DND-41 (cell line): ENCODE data around the gene NANP.

Experiments
- ATAC-seq: fragments of 200-7000 bp; cut with Tn5 transposase; 3 replicates; pipeline ENCODE4 v1.9.1; 2021; ENCODE audit warnings: low read depth; ENCODE audit not compliant: insufficient read depth
- DNase-seq: peaks from one replicate; pipeline ENCODE4 v3.0.0-alpha.2; 2020
- H2AFZ ChIP-seq: 2 replicates; pipeline ENCODE4 v1.6.0; 2012; ENCODE audit warnings: low read depth, low read length
- H3K27ac ChIP-seq: 2 replicates; pipeline ENCODE4 v1.5.1; 2012; ENCODE audit warnings: low read length, inconsistent platforms
- H3K27me3 ChIP-seq: fragments of 200-600 bp; sonication (generic); 2 replicates; pipeline ENCODE4 v1.6.0; 2012; ENCODE audit warnings: low read length, mild to moderate bottlenecking, inconsistent platforms; ENCODE audit not compliant: insufficient read depth, poor library complexity
- H3K36me3 ChIP-seq: 2 replicates; pipeline ENCODE4 v1.5.1; 2012; ENCODE audit warnings: low read length, inconsistent platforms; ENCODE audit not compliant: insufficient read depth
- H3K4me1 ChIP-seq: 2 replicates; pipeline ENCODE4 v1.5.1; 2012; ENCODE audit warnings: mild to moderate bottlenecking, low read length; ENCODE audit not compliant: insufficient read depth
- H3K4me2 ChIP-seq: 2 replicates; pipeline ENCODE4 v1.6.0; 2012; ENCODE audit warnings: mild to moderate bottlenecking, moderate library complexity, low read length, inconsistent platforms; ENCODE audit not compliant: insufficient read depth
- H3K4me3 ChIP-seq, 2 experiments: fragments of 200-600 bp in 1 of 2; shearing (Covaris generic) in 1 of 2; 2 replicates each; pipeline ENCODE4 v1.5.1; 2012 to 2016; ENCODE audit warnings: inconsistent platforms in 2 of 2, low read length in 2 of 2, mild to moderate bottlenecking in 2 of 2, low read depth in 1 of 2, moderate library complexity in 1 of 2
- H3K79me2 ChIP-seq: 2 replicates; pipeline ENCODE4 v1.6.0; 2012; ENCODE audit warnings: low read length, inconsistent platforms; ENCODE audit not compliant: insufficient read depth
- H3K9ac ChIP-seq: 2 replicates; pipeline ENCODE4 v1.6.0; 2012; ENCODE audit warnings: low read depth, mild to moderate bottlenecking, inconsistent platforms, low read length, moderate library complexity
- H3K9me3 ChIP-seq: 2 replicates; pipeline ENCODE4 v1.5.1; 2012; ENCODE audit warnings: low read length, moderate library complexity, mild to moderate bottlenecking, inconsistent platforms; ENCODE audit not compliant: insufficient read depth, severe bottlenecking
- H4K20me1 ChIP-seq: 2 replicates; pipeline ENCODE4 v1.6.0; 2012; ENCODE audit warnings: low read length; ENCODE audit not compliant: insufficient read depth
- CTCF ChIP-seq: IDR thresholded peaks from 2 replicates; pipeline ENCODE4 v1.5.1; 2012; ENCODE audit warnings: borderline replicate concordance, low read length, moderate library complexity, mild to moderate bottlenecking; ENCODE audit not compliant: poor library complexity, severe bottlenecking; ENCODE audit errors: extremely low read depth
- EZH2 ChIP-seq: IDR thresholded peaks from 3 replicates; pipeline ENCODE4 v1.6.1; 2012; ENCODE audit warnings: borderline replicate concordance, low read depth, mild to moderate bottlenecking, moderate library complexity, low read length, inconsistent platforms; ENCODE audit not compliant: severe bottlenecking

Gene NANP

GRCh38 chr20:25566821-25567220, 57.0 kb downstream of the NANP start:
- Histone ChIP-seq H3K27ac (no peak overlapping the region), H3K36me3 (peaks cover 30% of the 10 kb centered on the region), H3K4me2 (no peak overlapping the region), H4K20me1 (peaks cover 6% of the 10 kb centered on the region; the same call in 1 of the 2 replicates), H3K79me2 (peaks cover 86% of the 10 kb centered on the region), H3K9me3 (peaks cover 6% of the 10 kb centered on the region), H3K4me1 (no peaks in the 10 kb centered on the region), H3K9ac (no peak overlapping the region), H3K27me3 (no peaks in the 10 kb centered on the region), H2AFZ (no peak overlapping the region), H3K4me3 (no peak overlapping the region)
- ATAC-seq (no peak), DNase-seq (no peak)
- TF ChIP-seq EZH2 (no peak), CTCF (no peak)

GRCh38 chr20:25565578-25566157, 58.1 kb downstream of the NANP start:
- DNase-seq (no peak), ATAC-seq (peak; percentile 29; the same call in 1 of the 3 replicates)
- peaks cover 6% of the 10 kb centered on the region; the same call in 1 of the 2 replicates for H4K20me1 ChIP-seq
- H2AFZ ChIP-seq, result no peak overlapping the region
- no peaks in the 10 kb centered on the region for H3K27me3 ChIP-seq
- no peak overlapping the region for H3K27ac ChIP-seq
- peaks cover 76% of the 10 kb centered on the region for H3K79me2 ChIP-seq
- TF ChIP-seq EZH2, result no peak
- TF ChIP-seq CTCF, result no peak
- H3K4me1 ChIP-seq, result no peaks in the 10 kb centered on the region
- peaks cover 6% of the 10 kb centered on the region for H3K9me3 ChIP-seq
- H3K4me3 ChIP-seq, result no peak overlapping the region
- no peak overlapping the region for H3K9ac ChIP-seq
- no peak overlapping the region for H3K4me2 ChIP-seq
- peaks cover 22% of the 10 kb centered on the region for H3K36me3 ChIP-seq

- no peak overlapping the region for H3K27ac ChIP-seq
- no peak overlapping the region for H2AFZ ChIP-seq
- no peak overlapping the region for H3K9ac ChIP-seq
- H3K4me3 ChIP-seq, result no peak overlapping the region
- no peak overlapping the region for H3K4me2 ChIP-seq
- H3K9me3 ChIP-seq, result peaks cover 6% of the 10 kb centered on the region
- no peaks in the 10 kb centered on the region for H3K4me1 ChIP-seq
- no peaks in the 10 kb centered on the region for H3K27me3 ChIP-seq
- TF ChIP-seq EZH2, result no peak
- no peak for TF ChIP-seq CTCF
- H4K20me1 ChIP-seq, result no peaks in the 10 kb centered on the region
- H3K36me3 ChIP-seq, result peaks cover 18% of the 10 kb centered on the region; the same call in 1 of the 2 replicates
- no peak for ATAC-seq
- DNase-seq, result no peak
- H3K79me2 ChIP-seq, result peaks cover 77% of the 10 kb centered on the region
These were observed 59.9 kb downstream of the NANP start for GRCh38 chr20:25563876-25564275.
